C4-2B (cell line): Measurements from ENCODE around the gene TMCC1.

ENCODE experiments used
- H3K27ac ChIP-seq: fragments of 450-650 bp; 2 replicates; pipeline ENCODE4 v1.5.1; 2017
- ZFX ChIP-seq: fragments of 450-650 bp; IDR thresholded peaks from 2 replicates; pipeline ENCODE4 v1.6.1; 2017
- TF ChIP-seq, protein P1 (sequence below): fragments of 450-650 bp; conservative IDR thresholded peaks from 2 replicates; pipeline ENCODE4 v1.5.1; 2017; ENCODE audit warnings: mild to moderate bottlenecking

The TMCC1 gene

DNA sequence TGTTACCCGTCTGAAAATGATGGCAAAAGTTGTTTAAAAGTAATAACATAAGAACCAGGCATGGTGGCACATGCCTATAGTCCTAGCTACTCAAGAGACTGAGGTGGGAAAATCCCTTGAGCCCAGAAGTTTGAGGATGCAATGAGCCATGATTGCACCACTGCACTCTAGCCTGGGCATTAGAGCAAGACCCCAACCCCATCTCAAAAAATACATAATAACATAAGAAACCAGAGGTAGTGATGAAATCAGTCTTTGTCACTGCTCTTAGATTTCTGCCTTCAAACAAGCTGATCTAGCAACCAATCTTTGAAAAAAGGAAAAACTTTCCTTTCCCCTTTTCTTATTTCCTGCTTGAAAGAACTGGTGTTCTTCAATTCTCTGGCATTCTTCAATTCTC, 71.3 kb downstream of the TMCC1 start:
- H3K27ac ChIP-seq, result no peak overlapping the region
- TF ChIP-seq, protein P1, sequence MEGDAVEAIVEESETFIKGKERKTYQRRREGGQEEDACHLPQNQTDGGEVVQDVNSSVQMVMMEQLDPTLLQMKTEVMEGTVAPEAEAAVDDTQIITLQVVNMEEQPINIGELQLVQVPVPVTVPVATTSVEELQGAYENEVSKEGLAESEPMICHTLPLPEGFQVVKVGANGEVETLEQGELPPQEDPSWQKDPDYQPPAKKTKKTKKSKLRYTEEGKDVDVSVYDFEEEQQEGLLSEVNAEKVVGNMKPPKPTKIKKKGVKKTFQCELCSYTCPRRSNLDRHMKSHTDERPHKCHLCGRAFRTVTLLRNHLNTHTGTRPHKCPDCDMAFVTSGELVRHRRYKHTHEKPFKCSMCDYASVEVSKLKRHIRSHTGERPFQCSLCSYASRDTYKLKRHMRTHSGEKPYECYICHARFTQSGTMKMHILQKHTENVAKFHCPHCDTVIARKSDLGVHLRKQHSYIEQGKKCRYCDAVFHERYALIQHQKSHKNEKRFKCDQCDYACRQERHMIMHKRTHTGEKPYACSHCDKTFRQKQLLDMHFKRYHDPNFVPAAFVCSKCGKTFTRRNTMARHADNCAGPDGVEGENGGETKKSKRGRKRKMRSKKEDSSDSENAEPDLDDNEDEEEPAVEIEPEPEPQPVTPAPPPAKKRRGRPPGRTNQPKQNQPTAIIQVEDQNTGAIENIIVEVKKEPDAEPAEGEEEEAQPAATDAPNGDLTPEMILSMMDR, result no peak
- no peak for TF ChIP-seq ZFX

GRCh38 chr3:129820587-129820986, 72.9 kb downstream of the TMCC1 start:
- TF ChIP-seq, protein P1, result no peak
- no peak for TF ChIP-seq ZFX
- H3K27ac ChIP-seq, result no peak overlapping the region

DNA sequence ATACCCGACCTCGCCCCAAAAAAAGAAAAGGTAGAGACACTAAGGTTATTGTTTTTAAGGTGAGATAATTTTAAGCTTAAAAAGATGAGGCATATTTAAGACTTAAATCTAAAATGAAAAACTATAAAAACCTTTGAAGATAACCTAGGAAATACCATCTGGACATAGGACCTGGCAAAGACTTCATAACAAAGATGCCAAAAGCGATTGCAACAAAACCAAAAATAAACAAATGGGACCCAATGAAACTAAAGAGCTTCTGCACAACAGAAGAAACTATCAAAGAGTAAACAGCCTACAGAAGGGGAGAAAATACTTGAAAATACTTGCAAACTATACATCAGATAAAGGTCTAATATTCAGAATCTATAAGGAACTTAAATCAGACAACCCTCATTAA, 80.9 kb downstream of the TMCC1 start:
- H3K27ac ChIP-seq, result no peak overlapping the region
- TF ChIP-seq ZFX, result no peak
- TF ChIP-seq, protein P1, result no peak

DNA sequence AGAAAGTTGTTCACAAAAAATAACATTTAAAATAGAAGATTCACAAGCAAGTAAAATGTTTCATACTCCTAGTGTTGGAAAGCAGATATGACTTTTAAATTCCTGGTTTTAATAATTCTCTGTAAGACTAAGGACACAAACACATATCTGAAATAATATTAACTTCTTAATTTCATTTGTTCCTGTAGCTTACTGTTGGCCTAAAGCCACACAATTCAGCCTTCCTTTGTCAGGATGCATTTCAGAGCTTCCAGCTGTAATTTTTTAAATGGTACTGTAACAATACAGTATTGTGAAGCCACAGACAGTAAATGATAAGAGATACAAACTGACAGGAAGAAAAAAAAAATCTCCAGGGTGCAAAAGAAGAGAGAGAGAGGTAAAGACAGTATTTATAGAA, 84.2 kb downstream of the TMCC1 start:
- H3K27ac ChIP-seq, result no peak overlapping the region
- TF ChIP-seq, protein P1, result no peak
- TF ChIP-seq ZFX, result no peak

DNA sequence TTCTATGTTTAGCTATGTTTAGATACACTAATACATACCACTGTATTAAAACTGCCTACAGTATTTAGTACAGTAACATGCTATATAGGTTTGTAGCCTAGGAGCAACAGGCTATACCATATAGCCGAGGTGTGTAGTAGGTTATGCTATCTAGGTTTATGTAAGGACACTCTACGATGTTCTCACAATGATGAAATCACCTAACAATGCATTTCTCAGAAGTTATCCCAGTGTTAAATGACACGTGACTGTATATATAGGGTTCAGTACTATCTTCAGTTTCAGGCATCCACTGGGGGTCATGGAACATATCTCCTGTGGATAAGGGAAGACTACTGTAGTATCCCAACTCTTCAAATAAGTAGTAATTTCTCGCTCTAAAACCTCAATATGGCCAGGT, 97.4 kb downstream of the TMCC1 start:
- TF ChIP-seq, protein P1, result no peak
- no peak for TF ChIP-seq ZFX
- H3K27ac ChIP-seq, result no peak overlapping the region

DNA sequence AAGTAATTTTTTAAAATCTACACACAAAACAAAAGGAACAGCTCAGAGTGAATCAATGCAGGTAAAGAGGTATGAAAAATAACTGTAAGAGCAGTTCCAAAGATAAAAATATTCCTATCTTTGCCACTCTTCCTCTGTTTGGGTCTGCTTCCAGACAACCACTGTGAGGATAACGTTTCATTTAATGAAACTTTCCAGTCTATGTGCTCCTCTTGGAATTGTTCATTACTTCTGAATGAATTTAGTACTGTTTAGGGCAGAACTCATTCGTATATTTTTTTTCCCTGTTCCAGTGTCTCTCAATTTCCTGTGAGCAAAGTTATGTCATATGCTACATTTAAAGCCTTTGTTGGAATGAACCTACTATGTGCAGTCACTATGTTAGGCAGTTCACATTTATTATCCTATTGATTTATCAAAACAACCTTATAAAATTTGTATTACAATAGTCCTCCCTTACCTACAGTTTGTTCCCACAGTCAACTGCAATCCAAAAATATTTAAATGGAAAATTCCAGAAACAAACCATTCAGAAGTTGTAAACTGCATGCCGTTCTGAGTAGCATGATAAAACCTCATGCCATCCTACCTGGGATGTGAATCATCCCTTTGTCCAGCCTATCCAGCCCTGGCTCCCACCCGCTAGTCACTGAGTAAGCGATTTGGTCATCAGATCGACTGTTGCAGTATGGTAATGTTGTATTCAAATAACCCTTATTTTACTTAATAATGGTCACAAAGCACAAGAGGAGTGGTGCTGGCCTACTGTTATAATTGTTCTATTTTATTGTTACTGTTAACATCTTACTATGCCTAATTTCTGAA, 98.1 kb downstream of the TMCC1 start:
- TF ChIP-seq ZFX, result no peak
- TF ChIP-seq, protein P1, result no peak
- H3K27ac ChIP-seq, result no peak overlapping the region

DNA sequence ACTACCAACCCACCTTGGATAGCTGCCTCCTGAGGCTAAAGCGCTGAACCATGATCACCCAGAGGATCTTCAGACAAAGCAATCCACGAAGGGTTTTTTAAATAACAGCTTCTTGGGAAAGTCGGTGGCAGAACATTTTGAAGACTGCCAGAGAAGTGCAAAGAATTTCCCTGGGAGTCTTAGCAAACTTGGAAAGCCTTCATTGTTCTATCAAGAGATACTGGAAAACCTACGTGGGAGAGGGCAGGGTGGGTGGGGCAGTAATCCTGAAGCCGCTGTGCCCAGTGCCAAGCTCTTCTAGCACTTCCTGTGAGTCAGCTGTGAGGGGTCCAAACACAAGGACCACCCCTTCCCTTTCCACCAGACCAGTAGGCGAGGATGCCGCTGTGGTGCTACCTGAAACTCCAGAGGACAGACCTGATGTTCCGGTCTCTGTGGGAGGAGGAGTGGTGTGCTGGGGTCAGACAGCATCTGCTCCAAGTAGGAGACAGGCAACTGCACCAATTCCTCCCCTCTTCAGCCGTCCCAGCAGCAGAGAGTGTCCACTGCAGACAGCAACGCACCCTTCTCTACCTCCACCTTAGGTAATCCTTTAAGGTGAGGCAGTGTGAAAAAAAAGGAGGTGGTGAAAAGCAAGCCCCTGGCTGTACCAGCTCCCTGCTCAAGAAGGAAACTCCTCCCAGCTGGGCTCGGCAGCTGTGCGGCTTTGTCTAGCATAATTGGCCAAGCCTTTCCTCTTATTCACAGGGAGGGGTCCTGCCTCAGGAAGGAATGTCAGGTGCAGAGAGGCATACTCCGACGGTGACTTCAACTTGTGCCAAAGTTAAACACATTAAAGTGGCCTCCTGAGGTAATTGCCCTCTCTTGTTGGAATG, 99.0 kb downstream of the TMCC1 start:
- no peak overlapping the region for H3K27ac ChIP-seq
- TF ChIP-seq ZFX, result no peak
- TF ChIP-seq, protein P1, result no peak
